Cardiac muscle cell (in vitro differentiated cells and primary cell): ENCODE data around the gene IGF2BP2. TPM values are rescaled to one million over a fixed set of nuclear protein-coding genes. Genes with fewer than 3 reads are reported as not detected.
A peak's percentile ranks its signal among the peaks of the same experiment; 100 is the strongest.

Source experiments
- DNase-seq, 2 donors: peaks; one replicate each; pipeline versions ENCODE4 v3.0.0 to v3.0.0-alpha.2; 2010 to 2017; ENCODE audit warnings: low read depth in 1 of 2, low spot score in 1 of 2
- H3K27ac ChIP-seq: fragments of 200-600 bp; sonication (generic); 2 replicates; pipeline ENCODE4 v1.5.1; 2016
- H3K27me3 ChIP-seq: fragments of 200-600 bp; sonication (generic); 2 replicates; pipeline ENCODE4 v1.6.0; 2016; ENCODE audit warnings: control low read depth
- H3K36me3 ChIP-seq: fragments of 200-600 bp; sonication (generic); 2 replicates; pipeline ENCODE4 v1.5.1; 2016; ENCODE audit warnings: control low read depth
- H3K4me1 ChIP-seq: fragments of 200-600 bp; sonication (generic); 2 replicates; pipeline ENCODE4 v1.8.1; 2017; ENCODE audit warnings: low read depth, mild to moderate bottlenecking, mixed run types
- H3K4me3 ChIP-seq: fragments of 200-600 bp; sonication (generic); 2 replicates; pipeline ENCODE4 v1.5.1; 2016; ENCODE audit warnings: mild to moderate bottlenecking
- H3K9me3 ChIP-seq: fragments of 200-600 bp; sonication (generic); 2 replicates; pipeline ENCODE4 v1.5.1; 2017; ENCODE audit warnings: low read depth, mild to moderate bottlenecking, control low read depth
- polyA plus RNA-seq: library from polyadenylated mRNA; unstranded; fragments of >200 nt; fragmentation: Nextera tagmentation; extraction: Ambion mirVana; gene quantifications from 2 replicates; pipeline ENCODE4 v1.2.1, GENCODE V29; 2016
- total RNA-seq: library from RNA; depleted of rRNA; stranded (reverse); fragments of >200 nt; gene quantifications from 2 replicates; pipeline ENCODE4 v1.2.3, GENCODE V29; 2016
- TF ChIP-seq, protein P1 (sequence below): IDR thresholded peaks from 2 replicates; pipeline ENCODE4 v1.5.1; 2012; ENCODE audit warnings: low read depth, mild to moderate bottlenecking, low read length

IGF2BP2 gene
- total and polyA plus RNA-seq, 2 experiments from 2014 or later: 119 to 129 TPM

DNA sequence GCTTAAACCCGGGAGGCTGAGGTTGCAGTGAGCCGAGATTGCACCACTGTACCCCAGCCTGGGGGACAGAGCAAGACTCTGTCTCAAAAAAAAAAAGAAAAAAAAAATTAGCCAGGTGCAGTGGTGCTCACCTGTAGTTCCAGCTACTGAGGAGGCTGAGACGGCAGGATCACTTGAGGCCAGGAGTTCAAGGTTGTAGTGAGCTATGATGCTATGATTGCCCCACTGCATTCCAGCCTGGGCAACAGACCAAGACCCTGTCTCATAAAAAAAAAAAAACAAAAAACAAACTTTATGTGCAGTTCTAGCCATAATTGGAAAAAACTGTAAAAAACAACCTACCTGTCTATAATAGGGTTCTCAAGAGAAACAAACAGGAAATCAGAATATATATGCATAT lies 39.9 kb upstream of the IGF2BP2 start:
- TF ChIP-seq, protein P1, sequence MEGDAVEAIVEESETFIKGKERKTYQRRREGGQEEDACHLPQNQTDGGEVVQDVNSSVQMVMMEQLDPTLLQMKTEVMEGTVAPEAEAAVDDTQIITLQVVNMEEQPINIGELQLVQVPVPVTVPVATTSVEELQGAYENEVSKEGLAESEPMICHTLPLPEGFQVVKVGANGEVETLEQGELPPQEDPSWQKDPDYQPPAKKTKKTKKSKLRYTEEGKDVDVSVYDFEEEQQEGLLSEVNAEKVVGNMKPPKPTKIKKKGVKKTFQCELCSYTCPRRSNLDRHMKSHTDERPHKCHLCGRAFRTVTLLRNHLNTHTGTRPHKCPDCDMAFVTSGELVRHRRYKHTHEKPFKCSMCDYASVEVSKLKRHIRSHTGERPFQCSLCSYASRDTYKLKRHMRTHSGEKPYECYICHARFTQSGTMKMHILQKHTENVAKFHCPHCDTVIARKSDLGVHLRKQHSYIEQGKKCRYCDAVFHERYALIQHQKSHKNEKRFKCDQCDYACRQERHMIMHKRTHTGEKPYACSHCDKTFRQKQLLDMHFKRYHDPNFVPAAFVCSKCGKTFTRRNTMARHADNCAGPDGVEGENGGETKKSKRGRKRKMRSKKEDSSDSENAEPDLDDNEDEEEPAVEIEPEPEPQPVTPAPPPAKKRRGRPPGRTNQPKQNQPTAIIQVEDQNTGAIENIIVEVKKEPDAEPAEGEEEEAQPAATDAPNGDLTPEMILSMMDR: no peak
- no peak overlapping the region for H3K4me3 ChIP-seq
- H3K27ac ChIP-seq: no peak overlapping the region
- H3K4me1 ChIP-seq: no peaks in the 10 kb centered on the region
- H3K9me3 ChIP-seq: no peaks in the 10 kb centered on the region
- H3K27me3 ChIP-seq: no peaks in the 10 kb centered on the region
- H3K36me3 ChIP-seq: no peaks in the 10 kb centered on the region
- peak in 1 of 2 donors; percentile 13 for DNase-seq

DNA sequence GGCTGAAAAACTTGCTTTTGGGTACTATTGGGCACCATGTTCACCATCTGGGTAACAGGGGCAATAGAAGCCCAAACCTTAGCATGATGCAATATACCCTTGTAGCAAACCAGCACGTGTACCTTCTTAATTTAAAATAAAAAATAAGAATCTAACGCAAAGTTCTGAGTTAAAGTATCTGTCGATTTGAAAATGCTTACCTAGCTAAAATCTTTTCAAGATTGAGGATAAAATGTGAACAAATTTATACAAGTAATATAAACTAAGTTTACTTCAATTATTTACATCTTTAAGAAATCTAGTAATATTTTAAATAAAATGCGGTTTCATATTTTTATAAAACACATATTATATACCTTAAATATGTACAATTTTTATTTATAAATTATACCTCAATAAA lies 38.1 kb upstream of the IGF2BP2 start:
- TF ChIP-seq, protein P1: no peak
- H3K27ac ChIP-seq: no peak overlapping the region

DNA sequence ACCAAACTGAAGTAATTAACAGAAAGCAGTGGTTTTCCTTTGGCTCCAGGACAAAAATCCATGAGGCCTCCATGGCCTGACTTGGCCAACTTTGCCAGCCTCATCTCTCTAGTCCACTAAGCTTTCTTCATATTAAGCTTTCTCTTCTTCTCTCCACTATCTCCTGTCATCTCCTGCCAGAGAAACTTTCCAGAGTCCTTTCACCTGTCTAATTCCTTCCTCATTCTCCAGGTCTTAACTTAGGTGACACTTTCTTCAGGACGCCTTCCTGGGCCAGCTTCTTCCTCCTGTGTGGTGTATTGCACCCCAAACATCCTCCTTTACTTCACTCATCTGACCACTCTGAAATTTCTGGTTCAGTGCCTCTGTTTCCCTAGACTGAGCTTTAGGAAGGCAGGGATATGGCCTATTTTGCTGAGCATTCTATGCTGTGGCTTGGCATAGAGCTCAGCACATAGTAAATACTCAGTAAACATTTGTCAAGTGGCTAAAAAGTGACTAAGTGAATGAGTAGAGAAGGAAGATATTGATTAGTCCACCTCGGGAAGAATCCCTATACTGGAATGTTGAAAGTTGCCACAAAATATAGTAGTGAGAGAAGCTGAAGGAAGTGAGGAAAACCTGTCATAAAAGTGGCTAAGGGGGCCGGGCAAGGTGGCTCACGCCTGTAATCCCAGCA lies 34.6 kb upstream of the IGF2BP2 start:
- Histone ChIP-seq H3K36me3 (no peaks in the 10 kb centered on the region), H3K4me1 (no peaks in the 10 kb centered on the region), H3K4me3 (no peak overlapping the region), H3K9me3 (no peaks in the 10 kb centered on the region), H3K27me3 (no peaks in the 10 kb centered on the region), H3K27ac (no peak overlapping the region)
- no peak for DNase-seq
- TF ChIP-seq, protein P1: no peak

More for the DNA sequence above, 38.1 kb upstream of the IGF2BP2 start:
- Histone ChIP-seq H3K9me3 (no peaks in the 10 kb centered on the region), H3K36me3 (no peaks in the 10 kb centered on the region), H3K4me3 (no peak overlapping the region), H3K4me1 (no peaks in the 10 kb centered on the region), H3K27me3 (no peaks in the 10 kb centered on the region)
- DNase-seq: no peak

DNA sequence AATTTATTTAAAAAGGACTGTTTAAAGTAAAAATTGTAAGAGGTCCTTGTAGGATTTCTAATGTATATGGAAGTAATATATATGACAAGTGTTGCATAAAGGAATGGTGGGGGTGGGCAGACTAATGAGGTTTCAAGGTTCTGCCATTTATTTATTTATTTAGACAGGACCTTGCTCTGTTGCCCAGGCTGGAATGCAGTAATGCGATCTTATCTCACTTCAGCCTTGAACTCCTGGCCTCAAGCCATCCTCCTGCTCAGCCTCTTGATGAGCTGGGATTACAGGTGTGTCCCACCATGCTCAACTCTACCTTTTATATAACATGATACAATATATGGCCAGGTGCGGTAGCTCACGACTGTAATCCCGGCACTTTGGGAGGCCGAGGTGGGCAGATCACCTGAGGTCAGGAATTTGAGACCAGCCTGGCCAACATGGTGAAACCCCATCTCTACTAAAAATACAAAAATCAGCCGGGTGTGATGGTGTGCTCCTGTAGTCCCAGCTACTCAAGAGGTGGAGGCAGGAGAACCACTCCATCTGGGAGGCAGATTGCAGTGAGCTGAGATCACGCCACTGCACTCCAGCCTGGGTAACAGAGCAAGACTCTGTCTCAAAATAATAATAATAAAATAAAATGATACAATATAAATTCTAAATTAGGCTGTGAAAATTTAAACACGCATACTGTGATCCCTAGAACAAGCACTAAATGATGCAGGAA lies 33.8 kb upstream of the IGF2BP2 start:
- TF ChIP-seq, protein P1: no peak
- no peaks in the 10 kb centered on the region for H3K4me1 ChIP-seq

DNA sequence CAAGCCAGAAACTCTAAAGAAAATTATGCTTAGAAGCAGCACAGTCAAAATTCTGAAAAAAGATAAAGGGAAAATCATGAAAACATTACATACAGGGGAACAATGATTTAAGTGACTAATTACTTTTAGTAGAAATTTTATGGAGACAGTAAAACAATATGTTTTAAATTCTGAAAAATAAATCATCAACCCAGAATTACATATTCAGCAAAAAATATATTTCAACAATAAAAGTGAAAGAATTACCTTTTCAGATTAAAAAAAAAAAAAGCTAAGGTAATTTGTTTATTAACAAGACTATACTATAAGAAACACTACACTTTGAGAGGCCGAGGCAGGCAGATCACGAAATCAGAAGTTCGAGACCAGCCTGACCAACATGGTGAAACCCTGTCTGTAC lies 32.4 kb upstream of the IGF2BP2 start:
- Histone ChIP-seq H3K27me3 (no peaks in the 10 kb centered on the region), H3K9me3 (no peaks in the 10 kb centered on the region)

More for the DNA sequence above, 33.8 kb upstream of the IGF2BP2 start:
- Histone ChIP-seq H3K27me3 (no peaks in the 10 kb centered on the region), H3K4me3 (no peak overlapping the region), H3K27ac (no peak overlapping the region), H3K9me3 (no peaks in the 10 kb centered on the region), H3K36me3 (no peaks in the 10 kb centered on the region)
- DNase-seq: no peak

More for the DNA sequence above, 32.4 kb upstream of the IGF2BP2 start:
- no peak for DNase-seq
- no peak overlapping the region for H3K4me3 ChIP-seq
- no peaks in the 10 kb centered on the region for H3K4me1 ChIP-seq
- TF ChIP-seq, protein P1: no peak
- H3K36me3 ChIP-seq: no peaks in the 10 kb centered on the region
- H3K27ac ChIP-seq: no peak overlapping the region
